WTC11 (cell line): ENCODE measurements around the gene SGF29.

ENCODE experiments used
- IRF1 ChIP-seq: sonication (generic); formaldehyde crosslinking; IDR thresholded peaks from 2 replicates; pipeline ENCODE4 v1.8.0; 2023; ENCODE audit warnings: missing genetic modification reagents
- TEAD4 ChIP-seq: sonication (generic); formaldehyde crosslinking; IDR thresholded peaks from 2 replicates; pipeline ENCODE4 v1.8.0; 2022; ENCODE audit warnings: mild to moderate bottlenecking, missing genetic modification reagents
- TF ChIP-seq, protein P1 (sequence below): sonication (generic); formaldehyde crosslinking; conservative IDR thresholded peaks from 2 replicates; pipeline ENCODE4 v1.8.1; 2022; ENCODE audit warnings: mild to moderate bottlenecking, missing genetic modification reagents
- TF ChIP-seq, protein P2 (sequence below): fragments of 200-600 bp; IDR thresholded peaks from 2 replicates; pipeline ENCODE4 v1.8.0; 2022; ENCODE audit warnings: antibody characterized with exemption

GRCh38 chr16:28621481-28622155, 67.9 kb downstream of the SGF29 start:
- TF ChIP-seq, protein P1, sequence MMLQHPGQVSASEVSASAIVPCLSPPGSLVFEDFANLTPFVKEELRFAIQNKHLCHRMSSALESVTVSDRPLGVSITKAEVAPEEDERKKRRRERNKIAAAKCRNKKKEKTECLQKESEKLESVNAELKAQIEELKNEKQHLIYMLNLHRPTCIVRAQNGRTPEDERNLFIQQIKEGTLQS (CRISPR knock-in tag), result no peak
- TF ChIP-seq, protein P2, sequence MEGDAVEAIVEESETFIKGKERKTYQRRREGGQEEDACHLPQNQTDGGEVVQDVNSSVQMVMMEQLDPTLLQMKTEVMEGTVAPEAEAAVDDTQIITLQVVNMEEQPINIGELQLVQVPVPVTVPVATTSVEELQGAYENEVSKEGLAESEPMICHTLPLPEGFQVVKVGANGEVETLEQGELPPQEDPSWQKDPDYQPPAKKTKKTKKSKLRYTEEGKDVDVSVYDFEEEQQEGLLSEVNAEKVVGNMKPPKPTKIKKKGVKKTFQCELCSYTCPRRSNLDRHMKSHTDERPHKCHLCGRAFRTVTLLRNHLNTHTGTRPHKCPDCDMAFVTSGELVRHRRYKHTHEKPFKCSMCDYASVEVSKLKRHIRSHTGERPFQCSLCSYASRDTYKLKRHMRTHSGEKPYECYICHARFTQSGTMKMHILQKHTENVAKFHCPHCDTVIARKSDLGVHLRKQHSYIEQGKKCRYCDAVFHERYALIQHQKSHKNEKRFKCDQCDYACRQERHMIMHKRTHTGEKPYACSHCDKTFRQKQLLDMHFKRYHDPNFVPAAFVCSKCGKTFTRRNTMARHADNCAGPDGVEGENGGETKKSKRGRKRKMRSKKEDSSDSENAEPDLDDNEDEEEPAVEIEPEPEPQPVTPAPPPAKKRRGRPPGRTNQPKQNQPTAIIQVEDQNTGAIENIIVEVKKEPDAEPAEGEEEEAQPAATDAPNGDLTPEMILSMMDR, result no peak
- TF ChIP-seq TEAD4 (CRISPR knock-in tag) (no peak), IRF1 (CRISPR knock-in tag) (no peak)
